Erythroblast (primary cell): ENCODE measurements around the gene AXL.

Experiments
- DNase-seq, 2 experiments: peaks; one replicate each; lab custom pipeline; 2025; lab: John Stamatoyannopoulos, UW
- GATA1 ChIP-seq: IDR thresholded peaks from 2 replicates; pipeline ENCODE4 v1.6.1; 2011; ENCODE audit warnings: low read depth, mild to moderate bottlenecking, control low read depth, low read length, moderate library complexity
- POLR2A ChIP-seq: IDR thresholded peaks from 2 replicates; pipeline ENCODE4 v1.6.1; 2011; ENCODE audit warnings: mild to moderate bottlenecking, low read length

Gene AXL

DNA sequence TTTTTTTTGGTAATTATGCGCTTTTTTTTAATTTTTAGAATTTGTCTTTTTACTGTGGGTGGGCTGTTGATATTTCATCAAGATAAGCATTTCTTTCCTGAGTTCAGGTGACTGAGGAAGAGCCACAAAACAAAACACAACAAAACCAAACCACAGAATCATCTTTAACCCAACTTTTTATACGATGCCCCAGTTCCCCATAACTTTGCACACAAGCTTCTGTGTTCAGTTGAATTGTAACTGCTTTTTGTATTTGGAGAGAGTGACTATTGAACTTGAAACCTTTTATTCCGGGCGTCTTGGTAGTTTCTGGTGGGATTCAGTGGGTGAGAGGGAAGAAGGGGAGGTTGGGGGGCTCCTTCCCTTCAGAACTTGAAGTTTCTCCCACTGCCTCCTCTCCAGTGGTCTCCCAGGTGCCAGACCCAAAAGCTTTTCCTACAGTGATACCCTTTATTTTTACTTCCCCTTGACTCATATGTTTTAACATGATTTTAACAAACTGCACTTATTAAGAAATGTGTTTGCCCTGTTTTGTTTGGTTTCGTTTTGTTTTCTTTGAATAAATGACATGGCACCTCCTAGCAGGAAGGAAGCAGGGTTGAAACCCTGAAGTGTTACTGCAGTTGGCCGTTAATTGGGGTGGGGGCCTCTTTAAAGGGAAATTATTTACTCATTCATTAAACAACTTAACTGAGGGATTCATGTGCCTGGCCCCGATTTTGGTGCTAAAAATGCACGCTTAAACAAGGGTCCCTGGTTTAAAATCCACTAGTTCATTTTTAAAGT, 88.3 kb downstream of the AXL start:
- DNase-seq, result no peak

DNA sequence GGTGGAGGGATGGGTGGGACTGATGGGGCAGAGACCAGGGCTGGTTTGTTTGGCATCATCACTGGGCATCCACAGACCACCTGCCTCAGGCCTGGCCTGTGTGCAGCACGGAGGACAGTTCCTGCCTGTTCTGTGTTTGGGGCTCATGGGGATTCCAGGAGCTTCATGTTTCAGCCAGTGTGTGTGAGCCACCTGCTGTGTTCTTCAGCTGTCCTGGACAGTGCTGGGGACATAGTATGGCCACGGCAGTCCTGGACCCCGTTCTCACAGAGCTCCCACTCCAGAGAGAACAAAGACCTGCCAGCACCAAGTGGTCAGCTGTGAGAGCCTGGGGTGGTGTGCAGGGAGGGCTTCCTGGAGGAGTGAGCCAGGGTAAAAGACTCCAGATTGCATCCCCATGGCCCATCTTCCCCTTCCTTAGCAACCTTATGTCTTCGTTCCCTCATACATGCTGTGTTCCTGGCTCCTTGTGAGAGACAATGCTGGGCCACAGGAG, 89.0 kb downstream of the AXL start:
- no peak for DNase-seq

More for the DNA sequence above, 88.3 kb downstream of the AXL start:
- TF ChIP-seq GATA1 (no peak), POLR2A (no peak)

DNA sequence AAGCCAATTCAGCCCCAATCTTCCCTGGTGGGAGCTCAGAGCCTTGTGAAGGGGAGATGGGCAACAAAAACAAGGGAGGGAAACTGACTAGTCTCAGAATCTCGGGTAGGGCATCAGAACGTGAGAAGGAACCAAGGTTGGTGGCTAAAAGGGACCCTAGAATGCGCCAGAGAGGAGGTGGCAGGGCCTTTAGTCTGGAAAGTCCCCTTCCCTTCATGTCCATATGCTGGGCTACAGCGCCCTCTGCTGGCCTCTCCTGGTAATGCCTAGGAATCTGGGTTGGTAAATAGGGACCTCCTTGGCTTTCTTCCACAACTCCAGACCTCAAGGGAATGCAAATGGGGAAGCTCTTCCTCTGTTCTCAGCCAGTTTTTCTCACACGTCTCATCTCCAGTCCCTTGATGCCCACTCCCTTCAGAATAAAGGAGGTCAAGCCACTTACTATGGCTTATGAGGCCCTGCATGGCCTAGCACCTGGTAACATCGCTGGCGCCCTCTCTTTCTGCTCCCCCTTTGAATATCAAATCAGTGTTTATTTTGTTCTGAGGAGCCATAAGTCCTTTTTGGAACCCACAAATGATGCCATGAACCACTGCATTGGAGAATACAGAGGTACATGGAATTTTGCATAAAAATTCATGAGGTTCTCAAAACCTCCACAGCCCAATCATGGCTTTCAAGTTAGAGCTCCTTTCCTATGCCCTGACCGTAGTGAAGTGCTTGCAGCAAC, 89.6 kb downstream of the AXL start:
- TF ChIP-seq GATA1 (no peak), POLR2A (no peak)
- DNase-seq, result peak; percentile 81 to 92

More for the DNA sequence above, 89.0 kb downstream of the AXL start:
- TF ChIP-seq GATA1 (no peak), POLR2A (no peak)

DNA sequence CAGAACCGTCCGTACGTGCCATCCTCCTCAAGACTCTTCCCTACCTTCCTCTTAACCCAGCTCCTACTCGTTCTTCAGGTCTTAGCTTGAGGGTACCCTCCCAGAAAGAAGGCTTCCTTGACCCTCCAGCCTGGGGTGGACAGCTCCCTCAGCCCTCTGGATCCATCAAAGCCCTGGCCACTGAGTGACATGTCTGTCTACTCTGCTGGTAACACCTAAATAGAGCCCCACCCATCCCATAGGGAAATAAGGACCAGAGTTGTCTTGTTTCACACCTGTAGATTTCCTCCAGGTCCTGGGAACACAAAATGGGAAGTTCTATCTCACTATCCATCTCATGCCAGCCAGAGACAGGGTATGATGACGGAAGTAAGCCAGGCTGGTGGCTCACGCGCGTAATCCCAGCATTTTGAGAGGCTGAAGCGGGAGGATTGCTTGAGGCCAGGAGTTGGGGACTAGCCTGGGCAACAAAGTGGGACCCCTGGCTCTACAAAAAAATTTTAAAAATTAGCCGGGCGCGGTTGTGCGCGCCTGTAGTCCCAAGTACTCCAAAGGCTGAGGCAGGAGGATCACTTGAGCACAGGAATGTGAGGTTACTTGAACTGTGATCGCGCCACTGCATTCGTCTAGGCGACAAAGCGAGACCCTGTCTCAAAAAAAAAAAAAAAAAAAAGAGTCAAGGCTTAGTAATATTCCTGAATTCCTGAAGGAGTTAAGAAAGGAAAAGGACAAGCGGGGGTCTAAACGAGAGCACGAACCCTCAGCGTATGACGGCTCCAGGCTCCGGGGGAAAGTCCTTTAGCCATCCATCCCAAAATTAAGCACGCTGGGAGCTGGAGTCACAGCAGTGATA, 90.4 kb downstream of the AXL start:
- TF ChIP-seq GATA1 (no peak), POLR2A (no peak)
- DNase-seq, result peak; percentile 50 to 65

DNA sequence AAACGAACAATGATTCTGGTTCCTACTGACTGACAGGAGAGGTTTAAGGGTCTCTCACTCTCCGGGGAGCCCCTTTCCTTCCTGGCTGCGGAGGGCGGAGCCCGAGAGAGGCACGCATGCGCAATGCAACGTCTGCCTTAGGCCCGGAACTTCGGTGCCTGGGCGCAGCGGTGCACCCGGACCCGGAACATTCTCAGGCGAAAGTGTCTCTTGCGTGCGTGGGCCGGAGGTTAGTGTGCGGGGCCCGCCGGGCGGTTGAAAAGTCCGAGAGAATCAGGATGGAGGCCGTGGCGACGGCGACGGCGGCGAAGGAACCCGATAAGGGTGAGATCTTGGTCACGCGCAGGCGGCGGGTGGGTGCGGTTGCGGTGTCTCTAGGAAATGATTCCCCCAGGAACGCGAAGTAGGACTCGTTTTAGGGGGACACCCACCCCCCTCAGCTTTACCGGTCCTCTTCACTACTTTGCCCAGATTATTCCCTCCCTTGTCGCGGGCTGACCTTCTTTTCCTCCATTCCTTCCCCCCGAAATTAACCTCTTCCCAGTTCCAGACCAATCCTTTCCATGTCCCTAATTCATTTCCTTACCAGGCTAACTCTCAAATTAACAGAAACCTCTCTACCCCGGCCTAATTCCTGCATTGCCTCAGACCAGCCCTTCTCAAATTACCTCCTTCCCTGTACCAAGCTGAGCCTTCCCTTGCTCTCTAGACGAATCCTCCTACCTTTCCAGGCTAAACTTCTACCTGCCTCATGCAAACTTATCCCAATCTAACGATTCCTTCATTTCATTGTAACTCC, 91.2 kb downstream of the AXL start, which contains the start of gene CCDC97:
Gene CCDC97 (plus strand): TSS at position 140 of the 799 bp plus-strand sequence. CDS start 139 bp downstream, at position 279.
- peak; percentile 96 to 98 for DNase-seq
- TF ChIP-seq POLR2A (peak; percentile 84), GATA1 (no peak)

DNA sequence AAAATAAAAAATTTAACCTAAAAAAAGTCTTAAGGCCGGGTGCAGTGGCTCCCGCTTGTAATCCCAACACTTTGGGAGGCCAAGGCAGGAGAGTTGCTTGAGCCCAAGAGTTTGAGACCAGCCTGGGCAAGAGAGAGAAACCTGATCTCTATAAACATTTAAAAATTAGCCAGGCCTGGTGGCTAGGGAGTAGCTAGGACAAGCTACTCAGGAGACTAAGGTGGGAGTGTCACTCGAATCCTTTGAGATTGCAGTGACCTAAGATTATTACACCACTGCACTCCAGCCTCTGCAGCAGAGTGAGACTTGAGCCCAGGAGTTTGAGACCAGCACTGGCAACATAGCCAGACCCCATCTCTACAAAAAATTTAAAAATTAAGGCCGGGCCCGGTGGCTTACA, 92.0 kb downstream of the AXL start:
- peak in 1 of 2 experiments; percentile 18 for DNase-seq
- TF ChIP-seq GATA1 (no peak), POLR2A (no peak)
